H7 (cell line): Measurements from ENCODE around the gene ANKRD31. TPM values are rescaled to one million over a fixed set of nuclear protein-coding genes. Genes with fewer than 3 reads are reported as not detected.
"Not testable (repeated sequence)": the region's sequence is repeated elsewhere in the genome, so short reads cannot be mapped to it uniquely, and the experiment has no call there.

Source experiments
- DNase-seq: peaks from one replicate; pipeline ENCODE4 v3.0.0; 2012
- H3K27me3 ChIP-seq: 2 replicates; pipeline ENCODE4 v1.6.0; 2011; ENCODE audit warnings: mild to moderate bottlenecking, low read length; ENCODE audit not compliant: control insufficient read depth, insufficient read depth
- H3K36me3 ChIP-seq: replicated peaks from 2 replicates; pipeline ENCODE4 v1.5.1; 2011; ENCODE audit warnings: low read length; ENCODE audit not compliant: control insufficient read depth, insufficient read depth
- H3K4me3 ChIP-seq: 2 replicates; pipeline ENCODE4 v1.5.1; 2011; ENCODE audit warnings: low read depth, mild to moderate bottlenecking, control low read depth, low read length, moderate library complexity; ENCODE audit not compliant: insufficient read depth
- total RNA-seq: library from RNA; depleted of rRNA; stranded (reverse); fragments of >200 nt; shearing (Covaris generic); gene quantifications from 2 replicates; pipeline ENCODE4 v1.2.3, GENCODE V29; 2014

ANKRD31 gene
- total RNA-seq, 1 experiment from 2014 or later: not detected

DNA sequence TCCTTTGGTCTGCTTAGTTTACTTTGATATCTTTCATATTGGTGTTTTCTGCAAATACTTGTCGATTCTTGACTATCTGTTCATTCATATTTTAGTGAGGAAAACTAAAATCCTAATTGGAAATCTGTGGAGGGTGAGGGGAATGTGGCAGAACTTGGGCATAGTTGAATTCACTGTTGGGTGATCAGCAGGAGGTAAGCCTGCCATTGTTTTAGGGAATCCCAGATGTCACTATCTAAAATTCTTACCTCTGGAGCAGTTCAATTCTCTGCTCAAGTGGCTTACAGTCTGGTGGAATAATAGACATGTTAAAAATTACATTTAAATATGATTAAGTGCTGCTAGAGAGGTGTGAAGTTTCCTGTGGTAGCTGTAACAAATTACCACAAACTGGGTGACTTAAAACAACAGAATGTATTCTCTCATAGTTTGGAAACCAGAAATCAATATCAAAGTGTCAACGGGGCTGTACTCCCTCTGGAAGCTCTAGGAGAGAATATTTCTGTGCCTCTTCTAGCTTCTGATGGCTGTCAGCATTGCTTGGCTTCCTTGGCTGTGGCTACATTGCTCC, 94.0 kb downstream of the ANKRD31 start:
- no peaks in the 10 kb centered on the region for H3K27me3 ChIP-seq
- H3K4me3 ChIP-seq: no peak overlapping the region
- no peak for DNase-seq
- no peaks in the 10 kb centered on the region for H3K36me3 ChIP-seq

GRCh38 chr5:75140277-75140676, 96.4 kb downstream of the ANKRD31 start:
- Histone ChIP-seq H3K4me3 (no peak overlapping the region), H3K27me3 (no peaks in the 10 kb centered on the region), H3K36me3 (no peaks in the 10 kb centered on the region)
- no peak for DNase-seq

- Histone ChIP-seq H3K36me3 (no peaks in the 10 kb centered on the region), H3K4me3 (no peak overlapping the region), H3K27me3 (no peaks in the 10 kb centered on the region)
- peak; percentile 19 for DNase-seq
These were observed 98.0 kb downstream of the ANKRD31 start for GRCh38 chr5:75138689-75139088.

- no peaks in the 10 kb centered on the region for H3K27me3 ChIP-seq
- no peak for DNase-seq
These were observed 105.8 kb downstream of the ANKRD31 start for GRCh38 chr5:75130818-75131349.

DNA sequence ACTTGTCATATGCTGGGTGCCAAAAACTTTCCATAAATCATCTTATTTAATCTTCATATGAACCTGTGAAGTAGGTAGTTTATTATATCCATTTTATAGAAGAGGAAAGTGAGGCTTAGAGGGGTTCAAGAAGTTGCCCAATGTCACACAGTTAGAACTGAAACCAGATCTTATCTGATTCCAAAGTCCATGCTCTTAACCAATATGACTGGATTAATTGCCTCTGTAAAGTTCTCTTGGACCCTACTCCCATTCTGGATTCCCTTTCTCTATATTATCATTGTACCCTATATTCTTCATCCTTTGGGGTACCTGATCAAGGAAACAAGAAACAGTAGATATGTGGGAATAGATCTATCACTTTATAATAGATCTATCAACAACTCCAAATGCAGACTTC, 119.8 kb downstream of the ANKRD31 start:
- Histone ChIP-seq H3K27me3 (no peaks in the 10 kb centered on the region), H3K36me3 (no peaks in the 10 kb centered on the region), H3K4me3 (no peak overlapping the region)
- no peak for DNase-seq

More at GRCh38 chr5:75130818-75131349, 105.8 kb downstream of the ANKRD31 start:
- Histone ChIP-seq H3K4me3 (no peak overlapping the region), H3K36me3 (no peaks in the 10 kb centered on the region)

GRCh38 chr5:75114311-75114710, 122.4 kb downstream of the ANKRD31 start:
- not testable (repeated sequence) for H3K36me3 ChIP-seq, H3K4me3 ChIP-seq, H3K27me3 ChIP-seq, DNase-seq

- H3K4me3 ChIP-seq: no peak overlapping the region
- no peaks in the 10 kb centered on the region for H3K27me3 ChIP-seq
- no peak for DNase-seq
- no peaks in the 10 kb centered on the region for H3K36me3 ChIP-seq
These were observed 123.1 kb downstream of the ANKRD31 start for GRCh38 chr5:75113354-75114113.

DNA sequence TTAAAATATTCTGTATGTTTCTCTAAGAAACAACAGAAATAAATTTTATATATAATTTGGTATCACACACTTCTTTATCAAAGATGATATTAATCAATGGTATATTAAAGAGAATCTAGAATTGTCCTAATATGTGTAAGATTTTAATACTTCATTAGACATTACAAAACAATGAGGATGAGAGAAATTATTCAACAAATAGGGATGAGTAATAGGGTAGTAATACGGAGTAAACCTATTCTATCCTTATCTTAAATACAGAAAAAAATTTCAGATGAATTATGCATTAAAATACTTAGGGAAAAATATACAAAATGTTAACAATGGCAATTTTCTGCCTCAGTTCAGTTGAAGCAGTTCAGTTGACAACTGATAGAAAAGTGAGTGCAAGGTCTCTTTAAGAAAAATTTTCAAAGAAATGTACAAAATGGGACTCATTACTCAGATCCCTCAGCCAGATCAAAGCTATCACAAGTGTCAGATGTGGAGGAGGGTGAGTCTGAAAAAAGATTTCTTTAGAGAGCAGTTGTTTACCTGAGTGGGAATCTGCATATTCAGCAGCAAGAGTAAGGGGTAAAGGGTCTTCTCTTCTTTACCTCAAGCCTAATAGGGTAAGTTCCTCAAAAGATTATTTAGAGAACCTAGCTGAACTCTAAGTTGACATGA, 127.6 kb downstream of the ANKRD31 start:
- DNase-seq: no peak
- no peak overlapping the region for H3K4me3 ChIP-seq
- no peaks in the 10 kb centered on the region for H3K27me3 ChIP-seq
- no peaks in the 10 kb centered on the region for H3K36me3 ChIP-seq

DNA sequence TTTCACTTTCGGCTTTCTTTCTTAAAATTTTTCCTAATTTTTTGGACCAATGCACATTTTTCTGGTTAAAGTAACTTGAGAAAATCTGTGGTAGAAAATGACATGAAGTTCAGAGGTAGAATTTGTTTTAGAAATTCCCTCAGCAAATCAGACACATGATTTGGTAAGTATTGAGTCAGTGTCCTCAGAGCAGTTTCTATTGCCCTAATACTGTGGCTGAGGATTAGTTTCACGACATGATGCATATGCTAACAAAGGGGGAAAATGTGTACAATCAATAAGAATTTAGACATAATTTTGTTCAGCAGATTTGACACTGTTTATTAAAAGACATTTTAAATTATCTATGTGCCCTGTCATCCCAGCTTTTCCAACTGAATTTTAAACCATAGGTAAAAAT, 128.2 kb downstream of the ANKRD31 start:
- Histone ChIP-seq H3K27me3 (no peaks in the 10 kb centered on the region), H3K36me3 (no peaks in the 10 kb centered on the region), H3K4me3 (no peak overlapping the region)
- no peak for DNase-seq

GRCh38 chr5:75095956-75096355, 140.7 kb downstream of the ANKRD31 start:
- H3K36me3 ChIP-seq, DNase-seq, H3K27me3 ChIP-seq, H3K4me3 ChIP-seq: not testable (repeated sequence)

DNA sequence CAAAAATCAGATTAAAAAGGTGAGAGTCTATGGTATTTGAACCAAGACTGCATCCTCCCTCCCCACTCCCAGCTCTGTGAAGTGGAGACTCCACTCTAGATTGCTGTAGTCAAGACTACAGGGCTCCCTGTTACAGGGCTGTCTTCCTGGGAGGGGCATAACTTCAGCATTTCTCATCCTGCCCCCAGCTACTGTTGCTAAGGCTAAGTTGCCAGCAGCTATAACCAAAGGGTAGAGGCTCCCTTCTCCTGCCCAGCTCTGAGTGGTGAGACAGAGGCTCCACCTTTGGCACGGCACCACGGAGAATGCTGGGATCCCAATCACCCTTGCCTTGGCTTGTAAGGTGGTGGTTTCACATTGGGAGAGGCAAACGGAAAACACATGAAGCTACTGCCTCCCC, 145.1 kb downstream of the ANKRD31 start:
- Histone ChIP-seq H3K27me3 (no peaks in the 10 kb centered on the region), H3K4me3 (no peak overlapping the region), H3K36me3 (no peaks in the 10 kb centered on the region)
- DNase-seq: no peak

DNA sequence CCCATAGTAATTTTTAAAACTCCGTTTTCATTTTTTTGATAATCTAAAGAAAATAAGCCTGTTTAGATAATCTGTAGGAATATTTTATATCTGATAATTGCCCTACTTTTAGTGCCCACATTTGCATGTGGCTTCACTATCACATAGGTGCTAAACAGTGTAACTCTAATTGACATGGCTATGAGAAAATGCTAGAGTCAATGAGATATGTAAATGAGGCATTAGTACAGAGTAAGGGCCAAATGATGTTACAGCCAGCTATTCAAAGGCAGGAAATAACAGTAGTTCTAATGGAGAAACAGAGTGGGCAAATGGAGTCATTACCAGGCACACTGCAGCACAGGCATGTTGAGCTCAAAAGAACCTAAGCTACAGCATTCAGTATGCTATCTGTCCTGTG, 147.0 kb downstream of the ANKRD31 start:
- Histone ChIP-seq H3K4me3 (no peak overlapping the region), H3K36me3 (no peaks in the 10 kb centered on the region), H3K27me3 (no peaks in the 10 kb centered on the region)
- DNase-seq: no peak

DNA sequence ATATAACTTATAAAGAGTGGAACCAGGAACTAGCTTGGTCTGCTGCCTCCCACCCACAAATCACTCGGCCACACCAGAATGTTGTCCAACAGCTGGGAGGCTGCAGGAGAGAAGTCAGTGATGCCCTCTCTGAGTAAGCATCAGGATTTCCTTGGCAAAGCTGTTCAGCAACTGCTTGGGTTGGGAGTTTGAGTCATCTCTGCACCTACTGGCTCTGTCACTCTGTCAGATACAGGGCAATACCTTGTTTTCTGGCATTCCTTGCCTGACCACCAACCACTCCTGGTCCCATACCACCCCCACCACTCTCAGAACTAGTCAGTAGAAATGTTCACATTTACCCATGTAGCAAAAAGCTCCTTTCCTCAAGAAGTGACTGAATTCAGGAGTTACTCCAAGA, 147.5 kb downstream of the ANKRD31 start:
- H3K36me3 ChIP-seq: no peaks in the 10 kb centered on the region
- no peak for DNase-seq
- no peaks in the 10 kb centered on the region for H3K27me3 ChIP-seq
- no peak overlapping the region for H3K4me3 ChIP-seq

DNA sequence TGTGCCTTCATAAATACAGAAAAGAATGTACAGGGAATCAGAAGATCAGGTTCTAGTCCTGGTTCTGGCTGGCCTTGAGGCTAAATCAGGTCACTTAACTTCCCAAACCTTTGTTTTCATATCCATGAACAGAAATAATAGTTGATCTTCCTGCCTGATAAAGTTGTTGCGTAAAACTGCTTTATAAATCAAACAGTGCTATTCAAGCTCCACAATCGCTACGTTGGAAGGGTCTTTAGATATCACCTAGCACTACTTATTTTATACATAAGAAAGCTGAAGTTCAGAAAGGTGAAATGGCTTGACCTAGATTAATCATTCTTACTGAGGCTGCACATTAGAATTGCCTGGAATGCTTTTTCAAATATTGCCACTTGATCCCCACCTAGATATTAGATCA, 148.0 kb downstream of the ANKRD31 start:
- Histone ChIP-seq H3K4me3 (no peak overlapping the region), H3K36me3 (no peaks in the 10 kb centered on the region), H3K27me3 (no peaks in the 10 kb centered on the region)
- DNase-seq: no peak

GRCh38 chr5:75081510-75081909, 155.2 kb downstream of the ANKRD31 start:
- Histone ChIP-seq H3K27me3 (no peaks in the 10 kb centered on the region), H3K36me3 (no peaks in the 10 kb centered on the region), H3K4me3 (no peak overlapping the region)
- no peak for DNase-seq
